Measurements from ENCODE around the gene EXPH5.

- no peak for TF ChIP-seq CTCF (IDR thresholded peaks at IDR 0.05; ENCODE audit: low read depth, low read length)
- TF ChIP-seq POLR2A (IDR thresholded peaks at IDR 0.05; ENCODE audit: extremely low read depth, insufficient read length) = no peak
- TF ChIP-seq, protein P1, sequence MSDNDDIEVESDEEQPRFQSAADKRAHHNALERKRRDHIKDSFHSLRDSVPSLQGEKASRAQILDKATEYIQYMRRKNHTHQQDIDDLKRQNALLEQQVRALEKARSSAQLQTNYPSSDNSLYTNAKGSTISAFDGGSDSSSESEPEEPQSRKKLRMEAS (IDR thresholded peaks at IDR 0.05; ENCODE audit: low read depth, low read length) = no peak
These were observed 15.0 kb upstream of the EXPH5 start for GRCh38 chr11:108608548-108608947.
